ENCODE measurements around the gene EXOC3L4.

- TF ChIP-seq CTCF (IDR thresholded peaks at IDR 0.05): no peak
- no peak for TF ChIP-seq POLR2A (IDR thresholded peaks at IDR 0.05)
- no peak for TF ChIP-seq POLR2AphosphoS5 (IDR thresholded peaks at IDR 0.05; ENCODE audit: insufficient read depth in 1 of 2, low read depth in 1 of 2)
These were observed 38.8 kb upstream of the EXOC3L4 start for GRCh38 chr14:103055695-103056094.
